HepG2 (cell line): ENCODE results near the gene MT1M. TPM values are rescaled to one million over a fixed set of nuclear protein-coding genes. Genes with fewer than 3 reads are reported as not detected.
A peak's percentile ranks its signal among the peaks of the same experiment; 100 is the strongest.

Experiments
- BCL3 ChIP-seq: sonication (generic); formaldehyde crosslinking; IDR thresholded peaks from 2 replicates; pipeline ENCODE4 v1.5.1; 2020; ENCODE audit warnings: mild to moderate bottlenecking, missing genetic modification reagents, moderate library complexity
- CCDC6 ChIP-seq: sonication (generic); formaldehyde crosslinking; IDR thresholded peaks from 2 replicates; pipeline ENCODE4 v1.8.1; 2022; ENCODE audit warnings: mild to moderate bottlenecking, missing genetic modification reagents, moderate library complexity
- CHCHD3 ChIP-seq: sonication (generic); formaldehyde crosslinking; IDR thresholded peaks from 2 replicates; pipeline ENCODE4 v1.8.0; 2022; ENCODE audit warnings: mild to moderate bottlenecking, missing genetic modification reagents, moderate library complexity
- DR1 ChIP-seq: sonication (generic); formaldehyde crosslinking; IDR thresholded peaks from 2 replicates; pipeline ENCODE4 v1.8.0; 2021; ENCODE audit warnings: mild to moderate bottlenecking, missing genetic modification reagents, inconsistent platforms
- DRAP1 ChIP-seq: IDR thresholded peaks from 2 replicates; pipeline ENCODE4 v1.6.1; 2016; ENCODE audit warnings: missing genetic modification reagents, missing compliant biosample characterization
- GABPB1 ChIP-seq: IDR thresholded peaks from 2 replicates; pipeline ENCODE4 v1.6.1; 2016; ENCODE audit warnings: mild to moderate bottlenecking, missing genetic modification reagents, moderate library complexity, missing compliant biosample characterization
- MAF1 ChIP-seq: sonication (generic); formaldehyde crosslinking; IDR thresholded peaks from 2 replicates; pipeline ENCODE4 v1.5.0; 2020; ENCODE audit warnings: missing genetic modification reagents, borderline replicate concordance
- MBD4 ChIP-seq: IDR thresholded peaks from 2 replicates; pipeline ENCODE4 v1.6.1; 2012; ENCODE audit warnings: low read length, inconsistent platforms, borderline replicate concordance
- ONECUT2 ChIP-seq: sonication (generic); formaldehyde crosslinking; IDR thresholded peaks from 2 replicates; pipeline ENCODE4 v1.4.0; 2020; ENCODE audit warnings: missing genetic modification reagents
- PCBP2 ChIP-seq: fragments of 200-400 bp; formaldehyde crosslinking; optimal IDR thresholded peaks from 2 replicates; pipeline ENCODE3; 2018; ENCODE audit warnings: low read length, low read depth; ENCODE audit not compliant: poor library complexity, severe bottlenecking
- PRPF4 ChIP-seq: fragments of 200-400 bp; formaldehyde crosslinking; IDR thresholded peaks from 2 replicates; pipeline ENCODE4 v1.6.1; 2016; ENCODE audit warnings: low read length, low read depth; ENCODE audit not compliant: poor library complexity, severe bottlenecking
- SAFB2 ChIP-seq: sonication (generic); formaldehyde crosslinking; IDR thresholded peaks from 2 replicates; pipeline ENCODE4 v1.5.1; 2020; ENCODE audit warnings: missing genetic modification reagents, low read depth, mild to moderate bottlenecking, borderline replicate concordance
- SIN3A ChIP-seq: IDR thresholded peaks from 2 replicates; pipeline ENCODE4 v1.6.1; 2011; ENCODE audit warnings: low read depth, mild to moderate bottlenecking, control low read depth, low read length, borderline replicate concordance
- TEAD3 ChIP-seq: optimal IDR thresholded peaks from 2 replicates; pipeline ENCODE3; 2016; ENCODE audit warnings: borderline replicate concordance
- ZBTB34 ChIP-seq: sonication (generic); formaldehyde crosslinking; IDR thresholded peaks from 2 replicates; pipeline ENCODE4 v1.8.0; 2022; ENCODE audit warnings: mild to moderate bottlenecking, missing genetic modification reagents
- ZFP82 ChIP-seq: sonication (generic); formaldehyde crosslinking; IDR thresholded peaks from 2 replicates; pipeline ENCODE4 v1.5.1; 2020; ENCODE audit warnings: mild to moderate bottlenecking, missing genetic modification reagents, borderline replicate concordance
- ZFP91 ChIP-seq: sonication (generic); formaldehyde crosslinking; IDR thresholded peaks from 2 replicates; pipeline ENCODE4 v1.9.0; 2022; ENCODE audit warnings: missing genetic modification reagents, mild to moderate bottlenecking, borderline replicate concordance
- ZMYM3 ChIP-seq: sonication (generic); formaldehyde crosslinking; IDR thresholded peaks from 2 replicates; pipeline ENCODE4 v1.5.1; 2020; ENCODE audit warnings: mild to moderate bottlenecking, missing genetic modification reagents
- ZMYM4 ChIP-seq: sonication (generic); formaldehyde crosslinking; IDR thresholded peaks from 2 replicates; pipeline ENCODE4 v1.8.1; 2023; ENCODE audit warnings: mild to moderate bottlenecking, missing genetic modification reagents
- ZNF235 ChIP-seq: sonication (generic); formaldehyde crosslinking; IDR thresholded peaks from 2 replicates; pipeline ENCODE4 v1.8.1; 2023; ENCODE audit warnings: mild to moderate bottlenecking, missing genetic modification reagents, borderline replicate concordance
- ZNF441 ChIP-seq: sonication (generic); formaldehyde crosslinking; IDR thresholded peaks from 2 replicates; pipeline ENCODE4 v1.7.0; 2021; ENCODE audit warnings: missing genetic modification reagents, borderline replicate concordance
- ZNF567 ChIP-seq: sonication (generic); formaldehyde crosslinking; IDR thresholded peaks from 2 replicates; pipeline ENCODE4 v1.8.1; 2023; ENCODE audit warnings: mild to moderate bottlenecking, missing genetic modification reagents, borderline replicate concordance
- ZNF775 ChIP-seq: sonication (generic); formaldehyde crosslinking; IDR thresholded peaks from 2 replicates; pipeline ENCODE4 v1.4.0; 2020; ENCODE audit warnings: missing genetic modification reagents, mild to moderate bottlenecking, moderate library complexity, borderline replicate concordance
- polyA plus RNA-seq, 8 experiments: library from polyadenylated mRNA; depleted of rRNA in 3 of 8; stranded (reverse) in 7 of 8; unstranded in 1 of 8; fragments of >200 nt; fragmentation: Illumina TruSeq in 4 of 8; extraction: Trizol in 4 of 8; gene quantifications; 2 replicates each; pipeline versions ENCODE4 v1.2.1 to v1.2.3, GENCODE V29; 2011 to 2016; ENCODE audit warnings: low read depth in 4 of 8, missing spikeins in 1 of 8, mixed read lengths in 1 of 8; ENCODE audit not compliant: insufficient read depth in 1 of 8
- total RNA-seq, 5 experiments: library from RNA; depleted of rRNA; stranded (reverse); fragments of >200 nt; fragmentation: Illumina TruSeq; extraction: Trizol; gene quantifications; 2 replicates each; pipeline ENCODE4 v1.2.3, GENCODE V29; 2016; ENCODE audit warnings: low read depth in 1 of 5

The MT1M gene
- total and polyA plus RNA-seq, 2 of the 13 experiments (the other 11 are each of a cell fraction or from before 2014, with no cell fraction given), result 4.6 TPM; not detected in 1

- TF ChIP-seq ZNF235 (CRISPR knock-in tag) (no peak), SIN3A (no peak), ZFP82 (CRISPR knock-in tag) (no peak), ZNF441 (CRISPR knock-in tag) (peak; percentile 31; the same call in 1 of the 2 replicates), CHCHD3 (CRISPR knock-in tag) (no peak), TEAD3 (CRISPR knock-in tag) (no peak), ZNF567 (CRISPR knock-in tag) (no peak), BCL3 (no peak), MAF1 (CRISPR knock-in tag) (no peak), ZNF775 (CRISPR knock-in tag) (no peak), PCBP2 (no peak), ZMYM4 (0 out of 2 replicates have a peak, but pooled peaks have one; percentile 43), ONECUT2 (no peak), MBD4 (no peak), ZBTB34 (CRISPR knock-in tag) (no peak), ZFP91 (CRISPR knock-in tag) (peak; percentile 47; the same call in 1 of the 2 replicates), ZMYM3 (CRISPR knock-in tag) (no peak), GABPB1 (CRISPR knock-in tag) (peak; percentile 58; the same call in 1 of the 2 replicates), PRPF4 (no peak), DRAP1 (CRISPR knock-in tag) (peak; percentile 73), CCDC6 (CRISPR knock-in tag) (no peak), SAFB2 (CRISPR knock-in tag) (no peak), DR1 (CRISPR knock-in tag) (peak; percentile 52; the same call in 1 of the 2 replicates)
Measured at GRCh38 chr16:56637814-56638750, 5.6 kb downstream of the MT1M start, which contains the start of gene MT1A (continued).
